ENCODE data around the gene DIPK1A.

GRCh38 chr1:92879316-92879968 lies 81.8 kb downstream of the DIPK1A start:
- TF ChIP-seq POLR2A (IDR thresholded peaks at IDR 0.05; ENCODE audit: low read depth, low read length) (no peak), POLR2AphosphoS5 (IDR thresholded peaks at IDR 0.05; ENCODE audit: low read depth, low read length) (no peak)
